ENCODE measurements around the gene GGA1.

Gene GGA1

DNA sequence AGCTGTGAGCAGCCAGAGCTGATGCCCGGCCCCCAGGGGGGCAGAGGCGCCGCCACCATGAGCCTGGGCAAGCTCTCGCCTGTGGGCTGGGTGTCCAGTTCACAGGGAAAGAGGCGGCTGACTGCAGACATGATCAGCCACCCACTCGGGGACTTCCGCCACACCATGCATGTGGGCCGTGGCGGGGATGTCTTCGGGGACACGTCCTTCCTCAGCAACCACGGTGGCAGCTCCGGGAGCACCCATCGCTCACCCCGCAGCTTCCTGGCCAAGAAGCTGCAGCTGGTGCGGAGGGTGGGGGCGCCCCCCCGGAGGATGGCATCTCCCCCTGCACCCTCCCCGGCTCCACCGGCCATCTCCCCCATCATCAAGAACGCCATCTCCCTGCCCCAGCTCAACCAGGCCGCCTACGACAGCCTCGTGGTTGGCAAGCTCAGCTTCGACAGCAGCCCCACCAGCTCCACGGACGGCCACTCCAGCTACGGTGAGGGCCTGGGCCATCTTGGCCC is 42.3 kb upstream of the GGA1 start:
- Histone ChIP-seq H3K4me1 (ENCODE audit: low read length) (peaks cover 19% of the 10 kb centered on the region), H4K20me1 (ENCODE audit: insufficient read depth, low read length) (no peaks in the 10 kb centered on the region)

GRCh38 chr22:37566903-37567798 is 41.5 kb upstream of the GGA1 start:
- H3K9me2 ChIP-seq (replicated peaks; ENCODE audit: insufficient read depth, low read length), result no peaks in the 10 kb centered on the region
- peaks cover 11% of the 10 kb centered on the region for H3K4me1 ChIP-seq (ENCODE audit: low read length)
- peaks cover 12% of the 10 kb centered on the region; the same call in 1 of the 2 replicates for H3K27me3 ChIP-seq (replicated peaks; ENCODE audit: insufficient read depth, low read length)
- no peak overlapping the region for H3K4me3 ChIP-seq (ENCODE audit: low read length)
- DNase-seq, result peak; percentile 96
- H3K4me2 ChIP-seq (ENCODE audit: low read depth, low read length), result peak overlapping the region; percentile 71
- H3K36me3 ChIP-seq (replicated peaks; ENCODE audit: insufficient read depth, low read length), result no peaks in the 10 kb centered on the region
- no peak overlapping the region for H3K27ac ChIP-seq (ENCODE audit: low read length)
- no peak overlapping the region; the same call in 1 of the 2 replicates for H3K9ac ChIP-seq (ENCODE audit: low read length)
- TF ChIP-seq, protein P1, sequence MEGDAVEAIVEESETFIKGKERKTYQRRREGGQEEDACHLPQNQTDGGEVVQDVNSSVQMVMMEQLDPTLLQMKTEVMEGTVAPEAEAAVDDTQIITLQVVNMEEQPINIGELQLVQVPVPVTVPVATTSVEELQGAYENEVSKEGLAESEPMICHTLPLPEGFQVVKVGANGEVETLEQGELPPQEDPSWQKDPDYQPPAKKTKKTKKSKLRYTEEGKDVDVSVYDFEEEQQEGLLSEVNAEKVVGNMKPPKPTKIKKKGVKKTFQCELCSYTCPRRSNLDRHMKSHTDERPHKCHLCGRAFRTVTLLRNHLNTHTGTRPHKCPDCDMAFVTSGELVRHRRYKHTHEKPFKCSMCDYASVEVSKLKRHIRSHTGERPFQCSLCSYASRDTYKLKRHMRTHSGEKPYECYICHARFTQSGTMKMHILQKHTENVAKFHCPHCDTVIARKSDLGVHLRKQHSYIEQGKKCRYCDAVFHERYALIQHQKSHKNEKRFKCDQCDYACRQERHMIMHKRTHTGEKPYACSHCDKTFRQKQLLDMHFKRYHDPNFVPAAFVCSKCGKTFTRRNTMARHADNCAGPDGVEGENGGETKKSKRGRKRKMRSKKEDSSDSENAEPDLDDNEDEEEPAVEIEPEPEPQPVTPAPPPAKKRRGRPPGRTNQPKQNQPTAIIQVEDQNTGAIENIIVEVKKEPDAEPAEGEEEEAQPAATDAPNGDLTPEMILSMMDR (IDR thresholded peaks at IDR 0.05; ENCODE audit: low read length), result peak; percentile 98
- TF ChIP-seq EZH2phosphoT487 (IDR thresholded peaks at IDR 0.05; ENCODE audit: low read length), result no peak
- no peaks in the 10 kb centered on the region for H3F3A ChIP-seq (ENCODE audit: insufficient read depth, low read length)
- H2AFZ ChIP-seq (ENCODE audit: low read length), result 0 out of 2 replicates have a peak overlapping the region, but pooled peaks have one; percentile 8
- no peaks in the 10 kb centered on the region for H3K9me3 ChIP-seq (replicated peaks; ENCODE audit: insufficient read depth, low read length)
- H3K79me2 ChIP-seq (ENCODE audit: low read length), result no peaks in the 10 kb centered on the region
- H4K20me1 ChIP-seq (ENCODE audit: insufficient read depth, low read length), result no peaks in the 10 kb centered on the region

More for the DNA sequence above, 42.3 kb upstream of the GGA1 start:
- no peak for TF ChIP-seq EZH2phosphoT487 (IDR thresholded peaks at IDR 0.05; ENCODE audit: low read length)
- no peak for TF ChIP-seq EZH2 (optimal IDR thresholded peaks at IDR 0.05; ENCODE audit: low read depth, low read length)
- TF ChIP-seq, protein P1 (IDR thresholded peaks at IDR 0.05; ENCODE audit: low read length), result no peak
- Histone ChIP-seq H3K79me2 (ENCODE audit: low read length) (no peaks in the 10 kb centered on the region), H3K4me2 (ENCODE audit: low read depth, low read length) (peak overlapping the region; percentile 71; the same call in 1 of the 2 replicates), H3K9me3 (replicated peaks; ENCODE audit: insufficient read depth, low read length) (no peaks in the 10 kb centered on the region), H3K27me3 (replicated peaks; ENCODE audit: insufficient read depth, low read length) (peaks cover 18% of the 10 kb centered on the region), H3K4me3 (ENCODE audit: low read length) (no peak overlapping the region), H3K9ac (ENCODE audit: low read length) (no peak overlapping the region), H3K9me2 (replicated peaks; ENCODE audit: insufficient read depth, low read length) (no peaks in the 10 kb centered on the region), H2AFZ (ENCODE audit: low read length) (no peak overlapping the region), H3K27ac (ENCODE audit: low read length) (no peak overlapping the region), H3K36me3 (replicated peaks; ENCODE audit: insufficient read depth, low read length) (no peaks in the 10 kb centered on the region), H3F3A (ENCODE audit: insufficient read depth, low read length) (no peaks in the 10 kb centered on the region)
- no peak for DNase-seq

GRCh38 chr22:37568012-37568411 is 40.6 kb upstream of the GGA1 start:
- no peak for DNase-seq
- Histone ChIP-seq H3K4me1 (ENCODE audit: low read length) (peaks cover 10% of the 10 kb centered on the region), H3K9ac (ENCODE audit: low read length) (no peak overlapping the region), H4K20me1 (ENCODE audit: insufficient read depth, low read length) (no peaks in the 10 kb centered on the region), H2AFZ (ENCODE audit: low read length) (no peak overlapping the region), H3K4me2 (ENCODE audit: low read depth, low read length) (no peak overlapping the region), H3K79me2 (ENCODE audit: low read length) (no peaks in the 10 kb centered on the region), H3K27me3 (replicated peaks; ENCODE audit: insufficient read depth, low read length) (peaks cover 8% of the 10 kb centered on the region; the same call in 1 of the 2 replicates), H3K36me3 (replicated peaks; ENCODE audit: insufficient read depth, low read length) (no peaks in the 10 kb centered on the region), H3K9me2 (replicated peaks; ENCODE audit: insufficient read depth, low read length) (no peaks in the 10 kb centered on the region), H3K27ac (ENCODE audit: low read length) (no peak overlapping the region), H3K4me3 (ENCODE audit: low read length) (no peak overlapping the region), H3K9me3 (replicated peaks; ENCODE audit: insufficient read depth, low read length) (no peaks in the 10 kb centered on the region), H3F3A (ENCODE audit: insufficient read depth, low read length) (no peaks in the 10 kb centered on the region)
- TF ChIP-seq EZH2phosphoT487 (IDR thresholded peaks at IDR 0.05; ENCODE audit: low read length) (no peak), EZH2 (optimal IDR thresholded peaks at IDR 0.05; ENCODE audit: low read depth, low read length) (no peak)
- TF ChIP-seq, protein P1 (IDR thresholded peaks at IDR 0.05; ENCODE audit: low read length), result no peak
